ENCODE results near the gene ZDHHC18.
"Not testable (repeated sequence)": the region's sequence is repeated elsewhere in the genome, so short reads cannot be mapped to it uniquely, and the experiment has no call there.

ZDHHC18 gene

GRCh38 chr1:26787706-26788514, 38.6 kb upstream of the ZDHHC18 start, which contains the start of gene PIGV:
PIGV (plus strand) TSS chr1:26787950; CDS start chr1:26790816, 2,866 bp downstream.
- peak within 1 kb of the TSS; percentile 70 for H3K4me3 ChIP-seq (ENCODE audit: low read length)
- TF ChIP-seq ZNF274 (IDR thresholded peaks at IDR 0.05; ENCODE audit: low read depth, low read length), result no peak

GRCh38 chr1:26788515-26788785, 38.0 kb upstream of the ZDHHC18 start:
- peak overlapping the region; percentile 70 for H3K4me3 ChIP-seq (ENCODE audit: low read length)
- TF ChIP-seq ZNF274 (IDR thresholded peaks at IDR 0.05; ENCODE audit: low read depth, low read length), result no peak

- H3K4me3 ChIP-seq (ENCODE audit: low read length), result peak overlapping the region; percentile 70
- TF ChIP-seq ZNF274 (IDR thresholded peaks at IDR 0.05; ENCODE audit: low read depth, low read length), result no peak
Observed at GRCh38 chr1:26788836-26789611, 37.5 kb upstream of the ZDHHC18 start.

GRCh38 chr1:26789612-26789865, 36.9 kb upstream of the ZDHHC18 start:
- H3K4me3 ChIP-seq (ENCODE audit: low read length), result no peak overlapping the region
- no peak for TF ChIP-seq ZNF274 (IDR thresholded peaks at IDR 0.05; ENCODE audit: low read depth, low read length)

GRCh38 chr1:26789931-26790330, 36.6 kb upstream of the ZDHHC18 start:
- no peak overlapping the region for H3K4me3 ChIP-seq (ENCODE audit: low read length)
- no peak for TF ChIP-seq ZNF274 (IDR thresholded peaks at IDR 0.05; ENCODE audit: low read depth, low read length)

- TF ChIP-seq ZNF274 (IDR thresholded peaks at IDR 0.05; ENCODE audit: low read depth, low read length), result no peak
- H3K4me3 ChIP-seq (ENCODE audit: low read length), result no peak overlapping the region
Observed at GRCh38 chr1:26790551-26790953, 35.9 kb upstream of the ZDHHC18 start.

- no peak overlapping the region for H3K4me3 ChIP-seq (ENCODE audit: low read length)
- TF ChIP-seq ZNF274 (IDR thresholded peaks at IDR 0.05; ENCODE audit: low read depth, low read length), result no peak
Observed at GRCh38 chr1:26791148-26791547, 35.3 kb upstream of the ZDHHC18 start.

GRCh38 chr1:26791626-26792025, 34.9 kb upstream of the ZDHHC18 start:
- TF ChIP-seq ZNF274 (IDR thresholded peaks at IDR 0.05; ENCODE audit: low read depth, low read length), result no peak
- H3K4me3 ChIP-seq (ENCODE audit: low read length), result no peak overlapping the region

- no peak for TF ChIP-seq ZNF274 (IDR thresholded peaks at IDR 0.05; ENCODE audit: low read depth, low read length)
Observed at GRCh38 chr1:26792924-26793323, 33.6 kb upstream of the ZDHHC18 start.

GRCh38 chr1:26794391-26794790, 32.1 kb upstream of the ZDHHC18 start:
- no peak for TF ChIP-seq ZNF274 (IDR thresholded peaks at IDR 0.05; ENCODE audit: low read depth, low read length)
- H3K4me3 ChIP-seq (ENCODE audit: low read length), result no peak overlapping the region

More at GRCh38 chr1:26792924-26793323, 33.6 kb upstream of the ZDHHC18 start:
- H3K4me3 ChIP-seq (ENCODE audit: low read length), result no peak overlapping the region

- TF ChIP-seq ZNF274 (IDR thresholded peaks at IDR 0.05; ENCODE audit: low read depth, low read length), result no peak
- no peak overlapping the region for H3K4me3 ChIP-seq (ENCODE audit: low read length)
Observed at GRCh38 chr1:26797627-26798026, 28.9 kb upstream of the ZDHHC18 start.

- no peak for TF ChIP-seq ZNF274 (IDR thresholded peaks at IDR 0.05; ENCODE audit: low read depth, low read length)
- H3K4me3 ChIP-seq (ENCODE audit: low read length), result no peak overlapping the region
Observed at GRCh38 chr1:26799479-26800142, 26.9 kb upstream of the ZDHHC18 start.

GRCh38 chr1:26803932-26804331, 22.6 kb upstream of the ZDHHC18 start:
- H3K4me3 ChIP-seq (ENCODE audit: low read length), result not testable (repeated sequence)

GRCh38 chr1:26810105-26810504, 16.4 kb upstream of the ZDHHC18 start:
- H3K4me3 ChIP-seq (ENCODE audit: low read length), result not testable (repeated sequence)

- TF ChIP-seq ZNF274 (IDR thresholded peaks at IDR 0.05; ENCODE audit: low read depth, low read length), result no peak
Observed at GRCh38 chr1:26811057-26811456, 15.4 kb upstream of the ZDHHC18 start.

More at GRCh38 chr1:26811057-26811456, 15.4 kb upstream of the ZDHHC18 start:
- no peak overlapping the region for H3K4me3 ChIP-seq (ENCODE audit: low read length)
